ENCODE data around the gene DOCK9. TPM values are rescaled to one million over a fixed set of nuclear protein-coding genes. Genes with fewer than 3 reads are reported as not detected.

The DOCK9 gene
- total RNA-seq, 1 donor from 2014 or later = 170 TPM

- Histone ChIP-seq H3K27me3 (no peaks in the 10 kb centered on the region), H3K36me3 (peaks cover 54% of the 10 kb centered on the region), H3K4me1 (no peaks in the 10 kb centered on the region), H3K4me3 (no peak overlapping the region), H3K27ac (no peak overlapping the region), H3K9me3 (no peaks in the 10 kb centered on the region)
- no peak for TF ChIP-seq CTCF (IDR thresholded peaks at IDR 0.05)
- intact Hi-C loops (cut with DNase I) = no loop called here
- DNase-seq = no peak
- no peak for ATAC-seq
Measured at GRCh38 chr13:98795220-98795619, 182.6 kb downstream of the DOCK9 start.

- DNase-seq = no peak
- intact Hi-C loops (cut with DNase I) = no loop called here
- Histone ChIP-seq H3K4me3 (no peak overlapping the region), H3K9me3 (no peaks in the 10 kb centered on the region), H3K4me1 (no peaks in the 10 kb centered on the region), H3K27ac (no peak overlapping the region), H3K27me3 (no peaks in the 10 kb centered on the region), H3K36me3 (peaks cover 54% of the 10 kb centered on the region)
- no peak for TF ChIP-seq CTCF (IDR thresholded peaks at IDR 0.05)
- ATAC-seq = no peak
Measured at GRCh38 chr13:98794498-98794897, 183.4 kb downstream of the DOCK9 start.

- no peaks in the 10 kb centered on the region for H3K27me3 ChIP-seq
- no peak overlapping the region for H3K27ac ChIP-seq
- TF ChIP-seq CTCF (IDR thresholded peaks at IDR 0.05) = no peak
- no peaks in the 10 kb centered on the region for H3K9me3 ChIP-seq
- peaks cover 44% of the 10 kb centered on the region for H3K36me3 ChIP-seq
- DNase-seq (no peak), ATAC-seq (no peak)
- H3K4me3 ChIP-seq = no peak overlapping the region
- no peaks in the 10 kb centered on the region for H3K4me1 ChIP-seq
- intact Hi-C loops (cut with DNase I) = no loop called here
Measured at GRCh38 chr13:98792785-98793495, 184.9 kb downstream of the DOCK9 start.

- ATAC-seq = no peak
- TF ChIP-seq CTCF (IDR thresholded peaks at IDR 0.05) = no peak
- H3K9me3 ChIP-seq = no peaks in the 10 kb centered on the region
- no peak for DNase-seq
- H3K27ac ChIP-seq = no peak overlapping the region
- no peak overlapping the region for H3K4me3 ChIP-seq
- no peaks in the 10 kb centered on the region for H3K27me3 ChIP-seq
- intact Hi-C loops (cut with DNase I) = no loop called here
- H3K4me1 ChIP-seq = no peaks in the 10 kb centered on the region
- H3K36me3 ChIP-seq = peaks cover 39% of the 10 kb centered on the region
Measured at GRCh38 chr13:98792321-98792720, 185.5 kb downstream of the DOCK9 start.

GRCh38 chr13:98791611-98792010 is 186.3 kb downstream of the DOCK9 start:
- H3K36me3 ChIP-seq = peaks cover 32% of the 10 kb centered on the region
- no peak overlapping the region for H3K27ac ChIP-seq
- H3K4me1 ChIP-seq = no peaks in the 10 kb centered on the region
- H3K9me3 ChIP-seq = no peaks in the 10 kb centered on the region
- DNase-seq (no peak), ATAC-seq (no peak)
- intact Hi-C loops (cut with DNase I) = no loop called here
- H3K4me3 ChIP-seq = no peak overlapping the region
- no peak for TF ChIP-seq CTCF (IDR thresholded peaks at IDR 0.05)
- H3K27me3 ChIP-seq = no peaks in the 10 kb centered on the region

- Histone ChIP-seq H3K27ac (no peak overlapping the region), H3K27me3 (no peaks in the 10 kb centered on the region), H3K4me3 (no peak overlapping the region), H3K9me3 (no peaks in the 10 kb centered on the region), H3K36me3 (peaks cover 5% of the 10 kb centered on the region), H3K4me1 (no peaks in the 10 kb centered on the region)
- DNase-seq (no peak), ATAC-seq (no peak)
- intact Hi-C loops (cut with DNase I) = no loop called here
- TF ChIP-seq CTCF (IDR thresholded peaks at IDR 0.05) = no peak
Measured at GRCh38 chr13:98787996-98788395, 189.9 kb downstream of the DOCK9 start.
